Activated T-cell treated with anti-CD3 and anti-CD28 coated beads, Interleukin-2, amount 50 U/mL, for 4 hours (primary cell): ENCODE data around the gene BTRC. TPM values are rescaled to one million over a fixed set of nuclear protein-coding genes. Genes with fewer than 3 reads are reported as not detected.
A peak's percentile ranks its signal among the peaks of the same experiment; 100 is the strongest.

Source experiments
- ATAC-seq, 2 donors: fragments of 200-7000 bp; cut with Tn5 transposase; one replicate each; pipeline ENCODE4 v1.10.0; 2021
- DNase-seq: peaks from one replicate; pipeline ENCODE4 v3.0.0-alpha.2; 2020
- H3K27me3 Mint-ChIP-seq: one replicate; pipeline ENCODE4 v1.8.0; 2021; ENCODE audit warnings: low read depth, mixed read lengths
- H3K36me3 Mint-ChIP-seq: one replicate; pipeline ENCODE4 v1.8.0; 2022; ENCODE audit warnings: mixed read lengths; ENCODE audit not compliant: insufficient read depth
- H3K4me1 Mint-ChIP-seq: one replicate; pipeline ENCODE4 v1.8.0; 2021; ENCODE audit warnings: low read depth, mixed read lengths
- H3K4me3 Mint-ChIP-seq: one replicate; pipeline ENCODE4 v1.8.0; 2021; ENCODE audit warnings: mild to moderate bottlenecking, moderate library complexity, mixed read lengths
- H3K9me3 Mint-ChIP-seq: one replicate; pipeline ENCODE4 v1.8.0; 2021; ENCODE audit warnings: mixed read lengths
- total RNA-seq, 3 donors: library from RNA; stranded (reverse); gene quantifications; one replicate each; pipeline ENCODE4 v1.2.1, GENCODE V29; 2021

Gene BTRC
- total RNA-seq, 3 donors from 2014 or later, result 14.2 to 19.5 (median 14.8) TPM

GRCh38 chr10:101452593-101452992, 98.6 kb downstream of the BTRC start:
- no peak for DNase-seq
- H3K4me1 Mint-ChIP-seq, result peaks cover 28% of the 10 kb centered on the region
- H3K4me3 Mint-ChIP-seq, result no peak overlapping the region
- no peak for ATAC-seq
- H3K27me3 Mint-ChIP-seq, result no peaks in the 10 kb centered on the region
- H3K9me3 Mint-ChIP-seq, result no peaks in the 10 kb centered on the region
- H3K36me3 Mint-ChIP-seq, result peaks cover 3% of the 10 kb centered on the region

DNA sequence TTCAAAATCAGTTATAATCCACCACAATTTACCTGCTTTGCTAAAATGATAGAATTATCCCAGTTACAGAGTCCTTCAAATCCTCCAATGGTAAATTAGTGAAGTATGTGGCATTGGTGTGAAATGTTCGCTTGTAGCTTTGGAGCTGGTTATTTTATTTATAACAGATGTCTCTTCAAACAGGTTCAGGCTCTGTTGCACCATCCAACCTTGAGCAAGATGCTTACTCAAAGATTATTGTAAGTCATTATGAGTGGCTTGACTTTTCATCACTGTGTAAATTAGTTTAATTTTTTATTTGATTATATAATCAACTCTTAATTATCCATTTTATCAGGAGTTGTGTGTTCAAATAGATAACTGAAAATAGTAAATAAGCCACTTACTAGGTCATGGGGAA, 99.4 kb downstream of the BTRC start:
- no peaks in the 10 kb centered on the region for H3K9me3 Mint-ChIP-seq
- no peak overlapping the region for H3K4me3 Mint-ChIP-seq
- no peaks in the 10 kb centered on the region for H3K27me3 Mint-ChIP-seq
- H3K4me1 Mint-ChIP-seq, result peaks cover 32% of the 10 kb centered on the region
- ATAC-seq (no peak), DNase-seq (no peak)
- H3K36me3 Mint-ChIP-seq, result peaks cover 3% of the 10 kb centered on the region

DNA sequence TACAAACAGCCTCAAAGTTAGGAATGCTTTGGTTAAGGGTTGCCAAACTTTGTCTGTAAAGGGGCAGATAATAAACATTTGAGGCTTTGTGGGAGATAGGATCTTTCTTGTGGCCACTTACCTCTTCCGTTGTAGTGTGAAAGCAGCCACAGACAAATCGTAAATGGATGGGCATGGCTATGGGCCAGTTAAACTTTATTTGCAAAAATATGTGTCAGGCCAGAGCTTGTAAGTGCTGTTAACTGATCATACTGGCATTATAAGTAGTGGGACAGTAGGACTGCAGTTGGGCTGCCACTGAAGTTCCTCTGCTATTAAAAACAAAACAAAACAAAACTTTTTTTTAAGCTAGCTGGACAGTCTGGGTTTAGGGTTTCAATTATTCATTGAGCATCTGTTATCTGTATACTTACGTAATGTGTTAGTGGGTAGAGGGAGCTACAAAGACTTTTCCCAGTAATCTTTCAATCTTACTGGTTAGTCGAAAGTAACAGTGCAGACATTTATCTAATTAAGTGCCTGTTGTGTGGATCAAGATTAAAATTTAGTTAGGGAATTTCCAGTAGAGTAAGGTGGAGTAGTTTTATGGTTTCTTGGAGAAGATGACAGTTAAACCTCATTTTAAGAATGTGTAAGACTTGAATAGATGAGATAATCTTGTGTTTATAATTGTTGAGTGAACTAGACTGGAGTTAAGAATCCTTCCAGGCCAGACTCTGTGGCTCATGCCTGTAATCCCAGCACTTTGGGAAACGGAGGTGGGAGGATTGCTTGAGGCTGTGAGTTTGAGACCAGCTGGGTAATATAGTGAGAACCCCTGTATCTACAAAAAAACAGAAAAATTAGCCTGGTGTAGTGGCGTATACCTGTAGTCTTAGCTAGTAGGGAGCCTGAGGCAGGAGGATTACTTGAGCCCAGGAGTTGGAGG, 100.1 kb downstream of the BTRC start:
- no peak overlapping the region for H3K4me3 Mint-ChIP-seq
- H3K4me1 Mint-ChIP-seq, result peaks cover 32% of the 10 kb centered on the region
- ATAC-seq, result peak; percentile 41 to 43
- DNase-seq, result no peak
- peaks cover 3% of the 10 kb centered on the region for H3K36me3 Mint-ChIP-seq
- H3K9me3 Mint-ChIP-seq, result no peaks in the 10 kb centered on the region
- no peaks in the 10 kb centered on the region for H3K27me3 Mint-ChIP-seq

- peaks cover 13% of the 10 kb centered on the region for H3K4me1 Mint-ChIP-seq
- H3K9me3 Mint-ChIP-seq, result no peaks in the 10 kb centered on the region
- no peaks in the 10 kb centered on the region for H3K27me3 Mint-ChIP-seq
- H3K4me3 Mint-ChIP-seq, result no peak overlapping the region
- DNase-seq, result no peak
- H3K36me3 Mint-ChIP-seq, result peaks cover 3% of the 10 kb centered on the region
- ATAC-seq, result no peak
Measured at GRCh38 chr10:101458869-101459268, 104.9 kb downstream of the BTRC start.

GRCh38 chr10:101464082-101464481, 110.1 kb downstream of the BTRC start:
- DNase-seq, result no peak
- no peaks in the 10 kb centered on the region for H3K9me3 Mint-ChIP-seq
- ATAC-seq, result no peak

GRCh38 chr10:101464599-101464998, 110.6 kb downstream of the BTRC start:
- ATAC-seq, result no peak
- H3K9me3 Mint-ChIP-seq, result no peaks in the 10 kb centered on the region

More at GRCh38 chr10:101464082-101464481, 110.1 kb downstream of the BTRC start:
- Mint-ChIP-seq H3K4me3 (no peak overlapping the region), H3K36me3 (no peaks in the 10 kb centered on the region), H3K27me3 (no peaks in the 10 kb centered on the region), H3K4me1 (peaks cover 9% of the 10 kb centered on the region)

GRCh38 chr10:101466016-101466912, 112.3 kb downstream of the BTRC start:
- Mint-ChIP-seq H3K36me3 (no peaks in the 10 kb centered on the region), H3K4me3 (no peak overlapping the region), H3K27me3 (no peaks in the 10 kb centered on the region), H3K4me1 (peaks cover 9% of the 10 kb centered on the region), H3K9me3 (no peaks in the 10 kb centered on the region)
- no peak for ATAC-seq
- DNase-seq, result no peak

More at GRCh38 chr10:101464599-101464998, 110.6 kb downstream of the BTRC start:
- no peaks in the 10 kb centered on the region for H3K27me3 Mint-ChIP-seq
- no peak for DNase-seq
- H3K4me1 Mint-ChIP-seq, result peaks cover 9% of the 10 kb centered on the region
- no peaks in the 10 kb centered on the region for H3K36me3 Mint-ChIP-seq
- H3K4me3 Mint-ChIP-seq, result no peak overlapping the region

- DNase-seq (peak; percentile 6), ATAC-seq (peak; percentile 80 to 90)
- Mint-ChIP-seq H3K27me3 (no peaks in the 10 kb centered on the region), H3K4me1 (peaks cover 9% of the 10 kb centered on the region), H3K36me3 (no peaks in the 10 kb centered on the region), H3K9me3 (no peaks in the 10 kb centered on the region), H3K4me3 (no peak overlapping the region)
Measured at GRCh38 chr10:101467286-101467770, 113.4 kb downstream of the BTRC start.

- Mint-ChIP-seq H3K27me3 (no peaks in the 10 kb centered on the region), H3K4me1 (peaks cover 9% of the 10 kb centered on the region), H3K4me3 (no peak overlapping the region), H3K9me3 (no peaks in the 10 kb centered on the region), H3K36me3 (peaks cover 5% of the 10 kb centered on the region)
- no peak for ATAC-seq
- DNase-seq, result no peak
Measured at GRCh38 chr10:101468159-101468558, 114.2 kb downstream of the BTRC start.

- ATAC-seq, result no peak
- Mint-ChIP-seq H3K4me1 (peaks cover 4% of the 10 kb centered on the region), H3K27me3 (no peaks in the 10 kb centered on the region), H3K4me3 (no peak overlapping the region), H3K9me3 (no peaks in the 10 kb centered on the region), H3K36me3 (peaks cover 15% of the 10 kb centered on the region)
- no peak for DNase-seq
Measured at GRCh38 chr10:101476383-101476782, 122.4 kb downstream of the BTRC start.

DNA sequence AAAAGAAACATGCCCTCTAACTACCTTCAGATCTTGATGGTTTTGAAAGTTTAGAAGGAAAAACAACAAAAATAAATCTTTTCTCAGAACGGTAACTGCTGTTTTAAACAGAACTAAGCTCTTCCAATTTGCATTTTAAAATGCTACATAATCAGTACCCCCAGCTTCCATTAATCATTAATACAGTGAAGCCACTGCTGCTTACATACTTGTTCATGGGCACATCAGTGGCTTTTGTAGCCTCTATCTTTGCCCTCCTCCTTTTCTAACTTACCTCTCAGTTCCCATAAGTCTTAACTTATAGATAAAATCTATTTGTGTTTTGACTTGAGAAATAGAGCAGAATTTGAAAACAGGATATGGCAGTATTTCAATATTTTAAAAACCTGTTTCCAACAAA, 125.0 kb downstream of the BTRC start:
- Mint-ChIP-seq H3K36me3 (peaks cover 22% of the 10 kb centered on the region), H3K4me1 (peaks cover 4% of the 10 kb centered on the region), H3K27me3 (no peaks in the 10 kb centered on the region), H3K9me3 (no peaks in the 10 kb centered on the region), H3K4me3 (no peak overlapping the region)
- DNase-seq (no peak), ATAC-seq (no peak)

DNA sequence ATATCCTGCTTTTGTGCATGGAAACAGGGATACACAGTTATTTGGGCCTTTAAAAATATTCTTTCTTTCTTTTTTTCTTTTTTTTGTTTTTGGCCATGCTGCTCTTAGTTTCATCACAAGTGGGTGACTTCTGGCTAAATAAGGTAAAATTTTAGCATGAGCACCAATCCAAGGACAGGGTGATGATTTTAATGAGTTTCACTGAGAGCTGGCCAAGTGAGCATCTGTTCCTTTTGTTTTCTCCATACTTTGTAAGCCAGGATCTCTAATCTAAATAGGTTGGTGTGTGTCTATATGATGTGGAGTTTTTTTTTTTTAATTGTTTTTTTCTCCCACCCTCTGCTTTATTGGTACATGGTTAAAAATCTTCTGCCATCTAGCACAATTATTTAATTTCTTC, 127.3 kb downstream of the BTRC start:
- peaks cover 9% of the 10 kb centered on the region for H3K4me1 Mint-ChIP-seq
- H3K36me3 Mint-ChIP-seq, result peaks cover 32% of the 10 kb centered on the region
- H3K4me3 Mint-ChIP-seq, result no peak overlapping the region
- no peak for DNase-seq
- no peak for ATAC-seq
- no peaks in the 10 kb centered on the region for H3K9me3 Mint-ChIP-seq
- H3K27me3 Mint-ChIP-seq, result no peaks in the 10 kb centered on the region

DNA sequence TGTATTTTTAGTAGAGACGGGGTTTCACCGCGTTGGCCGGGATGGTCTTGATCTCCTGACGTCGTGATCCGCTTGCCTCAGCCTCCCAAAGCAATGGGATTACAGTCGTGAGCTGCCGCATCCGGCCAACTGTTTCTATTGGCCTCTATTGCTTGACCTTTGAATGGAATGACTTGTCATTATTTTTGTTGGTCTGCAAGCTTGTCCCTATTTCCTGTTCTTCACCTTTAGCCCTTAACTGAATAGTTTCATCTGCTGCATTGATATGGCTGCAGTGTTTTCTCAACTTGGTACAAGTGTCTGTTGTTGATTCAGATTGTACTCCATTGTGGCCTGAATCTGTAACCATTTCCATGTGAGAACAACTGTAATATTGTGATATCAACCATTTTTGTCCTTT, 128.6 kb downstream of the BTRC start:
- ATAC-seq (no peak), DNase-seq (no peak)
- H3K4me3 Mint-ChIP-seq, result no peak overlapping the region
- H3K9me3 Mint-ChIP-seq, result no peaks in the 10 kb centered on the region
- H3K4me1 Mint-ChIP-seq, result peaks cover 9% of the 10 kb centered on the region
- H3K27me3 Mint-ChIP-seq, result no peaks in the 10 kb centered on the region
- H3K36me3 Mint-ChIP-seq, result peaks cover 32% of the 10 kb centered on the region

DNA sequence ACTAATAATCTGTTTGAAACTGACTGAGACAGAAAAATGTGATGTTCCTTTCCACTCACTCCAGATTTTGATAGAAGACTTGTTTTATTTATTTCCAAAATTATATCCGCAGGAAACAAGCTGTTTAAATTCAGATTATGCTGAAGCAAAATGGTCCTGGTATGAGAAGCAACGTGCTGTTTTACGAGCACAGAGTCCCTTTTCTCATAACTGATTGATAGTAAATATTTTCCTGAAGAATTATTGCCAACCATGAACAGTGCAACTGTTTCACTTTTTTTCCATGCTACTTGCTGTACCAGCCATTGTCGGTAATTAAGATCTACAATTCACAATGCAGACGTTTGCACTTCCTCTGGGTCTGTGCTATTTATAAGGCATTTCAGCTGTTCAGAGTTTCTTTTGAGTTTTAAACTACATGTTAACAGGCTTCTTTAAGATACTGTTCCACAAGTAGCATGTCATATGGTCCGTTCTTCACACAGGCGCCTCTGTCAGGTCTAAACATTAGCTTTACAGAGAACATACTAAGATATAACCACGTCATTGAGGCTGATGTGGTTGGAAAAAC, 130.3 kb downstream of the BTRC start:
- DNase-seq (no peak), ATAC-seq (no peak)
- no peaks in the 10 kb centered on the region for H3K9me3 Mint-ChIP-seq
- peaks cover 28% of the 10 kb centered on the region for H3K36me3 Mint-ChIP-seq
- no peaks in the 10 kb centered on the region for H3K27me3 Mint-ChIP-seq
- H3K4me3 Mint-ChIP-seq, result no peak overlapping the region
- H3K4me1 Mint-ChIP-seq, result peaks cover 5% of the 10 kb centered on the region
